CD14-positive monocyte (primary cell): Measurements from ENCODE around the gene NECAB2. TPM values are rescaled to one million over a fixed set of nuclear protein-coding genes. Genes with fewer than 3 reads are reported as not detected.

Experiments
- DNase-seq, 3 donors: peaks; one replicate each; pipeline ENCODE4 v3.0.0-alpha.2; 2011 to 2022
- H2AFZ ChIP-seq: 2 replicates; pipeline ENCODE4 v1.6.0; 2012; ENCODE audit warnings: mild to moderate bottlenecking, low read depth, low read length, inconsistent platforms; ENCODE audit not compliant: insufficient read depth, poor library complexity, severe bottlenecking
- H3K27ac ChIP-seq, 2 donors: 1 replicate in 1 of 2; 2 replicates in 1 of 2; pipeline ENCODE4 v1.5.1; 2012 to 2013; ENCODE audit warnings: low read length in 2 of 2, control low read depth in 1 of 2, inconsistent platforms in 1 of 2, low read depth in 1 of 2, mild to moderate bottlenecking in 1 of 2
- H3K27me3 ChIP-seq, 2 donors: one replicate each; pipeline versions ENCODE4 v1.6.0 to v1.6.1; 2011 to 2013; ENCODE audit warnings: low read length in 2 of 2; ENCODE audit not compliant: control insufficient read depth in 2 of 2, insufficient read depth in 2 of 2
- H3K36me3 ChIP-seq, 2 donors: replicated peaks in 1 of 2; 1 replicate in 1 of 2; 2 replicates in 1 of 2; pipeline versions ENCODE4 v1.5.1 to v1.6.1; 2012 to 2013; ENCODE audit warnings: low read length in 2 of 2, control low read depth in 1 of 2, inconsistent platforms in 1 of 2, mild to moderate bottlenecking in 1 of 2; ENCODE audit not compliant: insufficient read depth in 2 of 2, control insufficient read depth in 1 of 2
- H3K4me1 ChIP-seq, 2 donors: 1 replicate in 1 of 2; 2 replicates in 1 of 2; pipeline versions ENCODE4 v1.5.1 to v1.6.1; 2012 to 2013; ENCODE audit warnings: low read length in 2 of 2, control low read depth in 1 of 2, inconsistent platforms in 1 of 2, mild to moderate bottlenecking in 1 of 2, moderate library complexity in 1 of 2; ENCODE audit not compliant: insufficient read depth in 2 of 2, control insufficient read depth in 1 of 2
- H3K4me2 ChIP-seq: replicated peaks from 2 replicates; pipeline ENCODE3; 2012; ENCODE audit warnings: low read length, moderate library complexity, mild to moderate bottlenecking; ENCODE audit not compliant: poor library complexity, severe bottlenecking; ENCODE audit errors: extremely low read depth
- H3K4me3 ChIP-seq, 3 experiments: fragments of 200-600 bp in 1 of 3; sonication (generic) in 1 of 3; replicated peaks in 1 of 3; 1 replicate in 2 of 3; 2 replicates in 1 of 3; pipeline ENCODE4 v1.5.1; 2011 to 2013; ENCODE audit warnings: low read length in 3 of 3, mild to moderate bottlenecking in 3 of 3, control low read depth in 2 of 3, low read depth in 2 of 3, inconsistent platforms in 1 of 3, moderate library complexity in 1 of 3
- H3K79me2 ChIP-seq: 2 replicates; pipeline ENCODE4 v1.6.0; 2012; ENCODE audit warnings: mild to moderate bottlenecking, control low read depth, inconsistent platforms, low read length, moderate library complexity; ENCODE audit not compliant: insufficient read depth
- H3K9ac ChIP-seq: 2 replicates; pipeline ENCODE4 v1.6.0; 2017; ENCODE audit warnings: low read length, mild to moderate bottlenecking; ENCODE audit not compliant: insufficient read depth, poor library complexity, severe bottlenecking
- H3K9me3 ChIP-seq, 2 donors: replicated peaks in 1 of 2; 1 replicate in 1 of 2; 2 replicates in 1 of 2; pipeline versions ENCODE4 v1.5.1 to v1.6.1; 2012 to 2013; ENCODE audit warnings: low read length in 2 of 2, control low read depth in 1 of 2; ENCODE audit not compliant: control insufficient read depth in 1 of 2, insufficient read depth in 1 of 2
- H4K20me1 ChIP-seq: 2 replicates; pipeline ENCODE4 v1.6.0; 2012; ENCODE audit warnings: mild to moderate bottlenecking, low read length, control low read depth, moderate library complexity; ENCODE audit not compliant: insufficient read depth
- H3K27ac Mint-ChIP-seq, 7 donors: one replicate each; pipeline ENCODE4 v1.8.0; 2020; ENCODE audit warnings: mild to moderate bottlenecking in 7 of 7, mixed read lengths in 7 of 7, moderate library complexity in 6 of 7, inconsistent platforms in 2 of 7
- H3K27me3 Mint-ChIP-seq, 3 donors: one replicate each; pipeline ENCODE4 v1.8.0; 2021 to 2022; ENCODE audit warnings: low read depth in 3 of 3, mild to moderate bottlenecking in 3 of 3, mixed read lengths in 3 of 3, moderate library complexity in 3 of 3, inconsistent platforms in 1 of 3
- H3K36me3 Mint-ChIP-seq, 2 donors: one replicate each; pipeline ENCODE4 v1.8.0; 2020; ENCODE audit warnings: mixed read lengths in 2 of 2, inconsistent platforms in 1 of 2, mild to moderate bottlenecking in 1 of 2
- H3K4me1 Mint-ChIP-seq: one replicate; pipeline ENCODE4 v1.8.0; 2020; ENCODE audit warnings: mild to moderate bottlenecking, mixed read lengths
- H3K4me3 Mint-ChIP-seq, 2 donors: one replicate each; pipeline ENCODE4 v1.8.0; 2020; ENCODE audit warnings: mild to moderate bottlenecking in 2 of 2, mixed read lengths in 2 of 2, moderate library complexity in 1 of 2
- H3K9me3 Mint-ChIP-seq, 7 donors: one replicate each; pipeline ENCODE4 v1.8.0; 2020 to 2022; ENCODE audit warnings: mixed read lengths in 7 of 7, mild to moderate bottlenecking in 6 of 7, moderate library complexity in 6 of 7, inconsistent platforms in 2 of 7
- WGBS: methylation state at CpG from one replicate; pipeline ENCODE4 v1.1.5; 2013; ENCODE audit warnings: missing lambda C conversion rate; ENCODE audit not compliant: insufficient coverage; 5-methylcytosine and 5-hydroxymethylcytosine counted together
- intact Hi-C, 2 donors: fragments of 100-400 bp; cut with micrococcal nuclease; formaldehyde crosslinking; loops; one replicate each; pipeline versions ENCODE4 v1.15.0 to v1.15.1; 2023
- polyA plus RNA-seq, 3 donors: library from polyadenylated mRNA; depleted of rRNA in 1 of 3; unstranded in 2 of 3; stranded (reverse) in 1 of 3; fragments of 300-500 nt in 2 of 3; fragments of >200 nt in 1 of 3; fragmentation: Illumina TruSeq in 2 of 3; gene quantifications; 1 replicate in 2 of 3; 2 replicates in 1 of 3; pipeline ENCODE4 v1.2.3, GENCODE V29; 2012 to 2021
- TF ChIP-seq, protein P1 (sequence below): fragments of 200-600 bp; IDR thresholded peaks from one replicate; pipeline ENCODE4 v1.8.0; 2022; ENCODE audit warnings: antibody characterized with exemption, mild to moderate bottlenecking

The NECAB2 gene
- polyA plus RNA-seq, 3 donors, result 0.33 to 1.4 (median 0.52) TPM

DNA sequence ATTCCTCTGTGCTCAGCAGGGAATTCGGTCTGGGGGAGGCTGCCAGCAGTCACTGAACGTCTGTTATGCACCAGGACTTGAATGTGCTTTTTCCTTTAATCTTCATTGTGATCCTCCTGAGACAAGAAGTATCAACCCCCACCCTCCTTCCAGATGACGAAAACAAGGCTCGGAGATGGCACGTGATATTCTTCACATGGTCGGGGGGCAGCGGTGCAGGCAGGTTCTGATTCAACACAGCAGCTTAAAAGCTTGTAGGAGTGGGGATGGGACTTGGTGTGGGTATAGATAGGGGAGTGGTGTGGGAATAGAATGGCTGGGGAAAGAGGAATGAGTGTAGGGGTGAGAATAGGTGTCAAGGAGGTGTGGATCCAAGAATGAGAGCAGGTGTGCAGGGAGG lies 6.4 kb downstream of the NECAB2 start:
- Histone ChIP-seq H3K4me3 (no peak overlapping the region), H3K9me3 (peaks cover 22 to 24% of the 10 kb centered on the region in 2 donors), H3K27ac (no peak overlapping the region), H3K27me3 (peaks cover 2 to 26% of the 10 kb centered on the region in 2 donors), H3K79me2 (no peaks in the 10 kb centered on the region), H3K36me3 (no peaks in the 10 kb centered on the region), H3K4me1 (no peaks in the 10 kb centered on the region), H3K4me2 (no peak overlapping the region), H4K20me1 (no peaks in the 10 kb centered on the region), H3K9ac (no peak overlapping the region), H2AFZ (no peak overlapping the region)
- Mint-ChIP-seq H3K27me3 (peaks cover 38 to 47% (median 43%) of the 10 kb centered on the region in 3 donors), H3K4me3 (no peak overlapping the region), H3K4me1 (no peaks in the 10 kb centered on the region), H3K27ac (no peak overlapping the region), H3K9me3 (peaks cover 12 to 26% (median 21%) of the 10 kb centered on the region in 7 donors), H3K36me3 (no peaks in the 10 kb centered on the region)
- WGBS, result 62% methylated on average over 5 of the region's 7 CpGs
- no peak for DNase-seq
- intact Hi-C loops, result no loop called here
- TF ChIP-seq, protein P1, sequence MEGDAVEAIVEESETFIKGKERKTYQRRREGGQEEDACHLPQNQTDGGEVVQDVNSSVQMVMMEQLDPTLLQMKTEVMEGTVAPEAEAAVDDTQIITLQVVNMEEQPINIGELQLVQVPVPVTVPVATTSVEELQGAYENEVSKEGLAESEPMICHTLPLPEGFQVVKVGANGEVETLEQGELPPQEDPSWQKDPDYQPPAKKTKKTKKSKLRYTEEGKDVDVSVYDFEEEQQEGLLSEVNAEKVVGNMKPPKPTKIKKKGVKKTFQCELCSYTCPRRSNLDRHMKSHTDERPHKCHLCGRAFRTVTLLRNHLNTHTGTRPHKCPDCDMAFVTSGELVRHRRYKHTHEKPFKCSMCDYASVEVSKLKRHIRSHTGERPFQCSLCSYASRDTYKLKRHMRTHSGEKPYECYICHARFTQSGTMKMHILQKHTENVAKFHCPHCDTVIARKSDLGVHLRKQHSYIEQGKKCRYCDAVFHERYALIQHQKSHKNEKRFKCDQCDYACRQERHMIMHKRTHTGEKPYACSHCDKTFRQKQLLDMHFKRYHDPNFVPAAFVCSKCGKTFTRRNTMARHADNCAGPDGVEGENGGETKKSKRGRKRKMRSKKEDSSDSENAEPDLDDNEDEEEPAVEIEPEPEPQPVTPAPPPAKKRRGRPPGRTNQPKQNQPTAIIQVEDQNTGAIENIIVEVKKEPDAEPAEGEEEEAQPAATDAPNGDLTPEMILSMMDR, result no peak

DNA sequence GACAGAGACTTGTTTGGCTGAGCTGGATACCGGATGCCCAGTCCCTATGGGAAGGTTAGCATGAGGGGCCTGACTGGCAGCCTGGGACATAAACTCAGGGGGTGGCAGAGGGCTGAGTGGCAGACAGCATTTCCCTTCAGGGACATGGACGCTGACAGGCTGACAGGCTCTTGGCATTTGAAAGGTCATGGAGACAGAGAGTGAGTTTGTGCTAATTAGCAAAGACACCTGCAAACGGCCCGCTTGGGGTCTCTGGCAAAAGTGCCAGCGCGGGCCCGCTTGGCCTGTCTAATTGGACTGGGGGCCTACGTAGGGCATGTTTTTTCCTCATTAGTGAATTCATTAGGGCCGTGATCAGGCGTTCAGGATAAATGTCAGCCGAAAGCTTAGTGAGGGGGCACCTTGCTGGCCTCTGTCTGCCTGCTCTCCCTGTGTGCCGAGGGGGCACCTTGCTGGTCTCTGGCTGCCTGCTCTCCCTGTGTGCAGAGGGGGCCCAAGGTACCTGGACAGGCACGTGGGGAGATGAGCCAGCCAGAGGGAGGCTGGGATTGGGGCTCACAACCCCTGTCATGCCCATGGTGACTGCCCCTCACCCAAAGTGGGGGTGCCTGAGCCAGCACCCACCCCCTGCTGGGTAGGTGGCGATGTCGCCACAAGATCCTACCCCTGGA lies 7.7 kb downstream of the NECAB2 start:
- WGBS, result 90% methylated on average over 15 of the region's 15 CpGs
- Histone ChIP-seq H3K36me3 (no peaks in the 10 kb centered on the region), H2AFZ (no peak overlapping the region), H3K4me1 (no peaks in the 10 kb centered on the region), H3K27me3 (peaks cover 0 to 14% of the 10 kb centered on the region in 2 donors), H3K9ac (no peak overlapping the region), H4K20me1 (no peaks in the 10 kb centered on the region), H3K4me3 (no peak overlapping the region), H3K27ac (no peak overlapping the region), H3K9me3 (peaks cover 19 to 29% of the 10 kb centered on the region in 2 donors), H3K4me2 (no peak overlapping the region), H3K79me2 (no peaks in the 10 kb centered on the region)
- TF ChIP-seq, protein P1, result no peak
- no peaks in the 10 kb centered on the region for H3K36me3 Mint-ChIP-seq
- no peak overlapping the region for H3K4me3 Mint-ChIP-seq
- H3K27me3 Mint-ChIP-seq, result peaks cover 29 to 35% (median 32%) of the 10 kb centered on the region in 3 donors
- peaks cover 12 to 30% (median 23%) of the 10 kb centered on the region in 7 donors for H3K9me3 Mint-ChIP-seq
- no peak for DNase-seq
- no peaks in the 10 kb centered on the region for H3K4me1 Mint-ChIP-seq
- no peak overlapping the region for H3K27ac Mint-ChIP-seq
- intact Hi-C loops, result no loop called here
